HL-60 (cell line): ENCODE data around the gene FGF23.
A peak's percentile ranks its signal among the peaks of the same experiment; 100 is the strongest.

Experiments used
- DNase-seq, 2 experiments: peaks; one replicate each; pipeline ENCODE4 v3.0.0-alpha.2; 2010 to 2020; ENCODE audit warnings: low read depth in 1 of 2, low spot score in 1 of 2
- H3K27ac ChIP-seq: fragments of 250-450 bp; sonication (Bioruptor Pico); replicated peaks from 2 replicates; pipeline ENCODE4 v1.5.1; 2020; ENCODE audit warnings: mild to moderate bottlenecking, moderate library complexity
- H3K27me3 ChIP-seq: fragments of 250-450 bp; sonication (Bioruptor Pico); 2 replicates; pipeline ENCODE4 v1.5.1; 2021; ENCODE audit warnings: mild to moderate bottlenecking, moderate library complexity; ENCODE audit not compliant: insufficient read depth, poor library complexity, severe bottlenecking
- H3K4me3 ChIP-seq: replicated peaks from 2 replicates; pipeline ENCODE4 v1.5.1; 2011; ENCODE audit warnings: mild to moderate bottlenecking, control low read depth, low read length; ENCODE audit not compliant: insufficient read depth
- GABPA ChIP-seq: IDR thresholded peaks from 2 replicates; pipeline ENCODE4 v1.6.1; 2012; ENCODE audit warnings: low read depth
- POLR2AphosphoS5 ChIP-seq: IDR thresholded peaks from 2 replicates; pipeline ENCODE4 v1.6.1; 2012; ENCODE audit warnings: low read depth
- SPI1 ChIP-seq: IDR thresholded peaks from 2 replicates; pipeline ENCODE4 v1.6.1; 2012; ENCODE audit warnings: low read depth, mild to moderate bottlenecking, borderline replicate concordance
- TF ChIP-seq, protein P1 (sequence below): IDR thresholded peaks from one replicate; pipeline ENCODE4 v1.5.1; 2011; ENCODE audit warnings: low read length, control low read depth, inconsistent platforms; ENCODE audit not compliant: insufficient read depth
- TF ChIP-seq, protein P2 (sequence below): IDR thresholded peaks from 2 replicates; pipeline ENCODE4 v1.6.1; 2012; ENCODE audit warnings: low read depth; ENCODE audit not compliant: insufficient replicate concordance

Gene FGF23

GRCh38 chr12:4327293-4327692 lies 52.2 kb downstream of the FGF23 start:
- H3K27ac ChIP-seq, result no peak overlapping the region
- H3K27me3 ChIP-seq, result no peaks in the 10 kb centered on the region
- TF ChIP-seq, protein P1, sequence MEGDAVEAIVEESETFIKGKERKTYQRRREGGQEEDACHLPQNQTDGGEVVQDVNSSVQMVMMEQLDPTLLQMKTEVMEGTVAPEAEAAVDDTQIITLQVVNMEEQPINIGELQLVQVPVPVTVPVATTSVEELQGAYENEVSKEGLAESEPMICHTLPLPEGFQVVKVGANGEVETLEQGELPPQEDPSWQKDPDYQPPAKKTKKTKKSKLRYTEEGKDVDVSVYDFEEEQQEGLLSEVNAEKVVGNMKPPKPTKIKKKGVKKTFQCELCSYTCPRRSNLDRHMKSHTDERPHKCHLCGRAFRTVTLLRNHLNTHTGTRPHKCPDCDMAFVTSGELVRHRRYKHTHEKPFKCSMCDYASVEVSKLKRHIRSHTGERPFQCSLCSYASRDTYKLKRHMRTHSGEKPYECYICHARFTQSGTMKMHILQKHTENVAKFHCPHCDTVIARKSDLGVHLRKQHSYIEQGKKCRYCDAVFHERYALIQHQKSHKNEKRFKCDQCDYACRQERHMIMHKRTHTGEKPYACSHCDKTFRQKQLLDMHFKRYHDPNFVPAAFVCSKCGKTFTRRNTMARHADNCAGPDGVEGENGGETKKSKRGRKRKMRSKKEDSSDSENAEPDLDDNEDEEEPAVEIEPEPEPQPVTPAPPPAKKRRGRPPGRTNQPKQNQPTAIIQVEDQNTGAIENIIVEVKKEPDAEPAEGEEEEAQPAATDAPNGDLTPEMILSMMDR, result no peak
- DNase-seq, result no peak
- H3K4me3 ChIP-seq, result no peak overlapping the region

GRCh38 chr12:4325966-4326365 lies 53.5 kb downstream of the FGF23 start:
- Histone ChIP-seq H3K27ac (no peak overlapping the region), H3K4me3 (no peak overlapping the region), H3K27me3 (no peaks in the 10 kb centered on the region)
- no peak for DNase-seq
- TF ChIP-seq, protein P1, result no peak
- no peak for TF ChIP-seq GABPA
- TF ChIP-seq, protein P2, sequence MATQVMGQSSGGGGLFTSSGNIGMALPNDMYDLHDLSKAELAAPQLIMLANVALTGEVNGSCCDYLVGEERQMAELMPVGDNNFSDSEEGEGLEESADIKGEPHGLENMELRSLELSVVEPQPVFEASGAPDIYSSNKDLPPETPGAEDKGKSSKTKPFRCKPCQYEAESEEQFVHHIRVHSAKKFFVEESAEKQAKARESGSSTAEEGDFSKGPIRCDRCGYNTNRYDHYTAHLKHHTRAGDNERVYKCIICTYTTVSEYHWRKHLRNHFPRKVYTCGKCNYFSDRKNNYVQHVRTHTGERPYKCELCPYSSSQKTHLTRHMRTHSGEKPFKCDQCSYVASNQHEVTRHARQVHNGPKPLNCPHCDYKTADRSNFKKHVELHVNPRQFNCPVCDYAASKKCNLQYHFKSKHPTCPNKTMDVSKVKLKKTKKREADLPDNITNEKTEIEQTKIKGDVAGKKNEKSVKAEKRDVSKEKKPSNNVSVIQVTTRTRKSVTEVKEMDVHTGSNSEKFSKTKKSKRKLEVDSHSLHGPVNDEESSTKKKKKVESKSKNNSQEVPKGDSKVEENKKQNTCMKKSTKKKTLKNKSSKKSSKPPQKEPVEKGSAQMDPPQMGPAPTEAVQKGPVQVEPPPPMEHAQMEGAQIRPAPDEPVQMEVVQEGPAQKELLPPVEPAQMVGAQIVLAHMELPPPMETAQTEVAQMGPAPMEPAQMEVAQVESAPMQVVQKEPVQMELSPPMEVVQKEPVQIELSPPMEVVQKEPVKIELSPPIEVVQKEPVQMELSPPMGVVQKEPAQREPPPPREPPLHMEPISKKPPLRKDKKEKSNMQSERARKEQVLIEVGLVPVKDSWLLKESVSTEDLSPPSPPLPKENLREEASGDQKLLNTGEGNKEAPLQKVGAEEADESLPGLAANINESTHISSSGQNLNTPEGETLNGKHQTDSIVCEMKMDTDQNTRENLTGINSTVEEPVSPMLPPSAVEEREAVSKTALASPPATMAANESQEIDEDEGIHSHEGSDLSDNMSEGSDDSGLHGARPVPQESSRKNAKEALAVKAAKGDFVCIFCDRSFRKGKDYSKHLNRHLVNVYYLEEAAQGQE, result no peak
- TF ChIP-seq SPI1, result no peak
- TF ChIP-seq POLR2AphosphoS5, result no peak

DNA sequence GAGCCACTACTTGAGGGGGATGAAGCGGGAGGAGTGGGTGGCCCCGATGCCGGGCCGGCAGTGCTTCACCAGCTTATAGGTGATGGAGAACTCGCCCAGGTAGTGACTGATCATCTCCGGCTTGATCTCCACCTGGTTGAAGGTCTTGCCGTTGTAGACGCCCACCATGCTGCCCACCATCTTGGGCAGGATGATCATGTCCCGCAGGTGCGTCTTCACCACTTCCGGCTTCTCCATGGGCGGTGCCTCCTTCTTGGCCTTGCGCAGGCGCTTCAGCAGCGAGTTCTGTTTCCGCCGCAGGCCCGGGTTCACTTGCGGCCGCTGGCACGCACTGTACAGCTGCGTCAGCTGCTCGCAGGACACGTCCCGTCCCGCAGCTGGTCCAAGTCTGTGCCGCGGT lies 55.1 kb downstream of the FGF23 start:
- no peaks in the 10 kb centered on the region for H3K27me3 ChIP-seq
- TF ChIP-seq, protein P2, result no peak
- TF ChIP-seq POLR2AphosphoS5 (no peak), SPI1 (no peak), GABPA (no peak)
- TF ChIP-seq, protein P1, result no peak
- no peak overlapping the region for H3K4me3 ChIP-seq
- DNase-seq, result no peak
- no peak overlapping the region for H3K27ac ChIP-seq

- no peak overlapping the region for H3K27ac ChIP-seq
- DNase-seq, result peak in 1 of 2 experiments; percentile 33
- no peaks in the 10 kb centered on the region for H3K27me3 ChIP-seq
- TF ChIP-seq, protein P2, result no peak
- no peak for TF ChIP-seq GABPA
- no peak for TF ChIP-seq POLR2AphosphoS5
- TF ChIP-seq, protein P1, result no peak
- no peak for TF ChIP-seq SPI1
- no peak overlapping the region for H3K4me3 ChIP-seq
These were observed 56.1 kb downstream of the FGF23 start for GRCh38 chr12:4323396-4323795.
